IMR-90 (cell line): Measurements from ENCODE around the gene MYL2. TPM values are rescaled to one million over a fixed set of nuclear protein-coding genes. Genes with fewer than 3 reads are reported as not detected.

ENCODE experiments used
- ATAC-seq: fragments of 200-7000 bp; cut with Tn5 transposase; 2 replicates; pipeline ENCODE4 v1.9.1; 2020; ENCODE audit warnings: low read depth, mild to moderate bottlenecking, moderate library complexity
- BruUV-seq: library from RNA; stranded (reverse); fragments of 400-500 nt; replicated peaks from 2 replicates; lab custom pipeline; 2021; lab: Mats Ljungman, UMichigan
- CTCF ChIA-PET: fragments of 300-600 bp; formaldehyde crosslinking; extraction: SDS; loops from one replicate; lab custom pipeline; 2021; ENCODE audit warnings: antibody characterized with exemption; lab: Yijun Ruan, JAX
- POLR2A ChIA-PET: fragments of 300-600 bp; sonication (Branson Sonifier 250); formaldehyde crosslinking; loops from one replicate; lab custom pipeline; 2022; ENCODE audit warnings: antibody characterized with exemption; ENCODE audit not compliant: unreplicated experiment; lab: Charles Lee
- DNase-seq: peaks from one replicate; pipeline ENCODE4 v3.0.0; 2013
- H2AFZ ChIP-seq: replicated peaks from 2 replicates; pipeline ENCODE3; 2013; ENCODE audit warnings: low read length, mild to moderate bottlenecking; ENCODE audit not compliant: poor library complexity
- H2AK5ac ChIP-seq: 2 replicates; pipeline ENCODE4 v1.6.1; 2013; ENCODE audit warnings: low read depth, low read length, inconsistent platforms
- H2AK9ac ChIP-seq: replicated peaks from 2 replicates; pipeline ENCODE3; 2013; ENCODE audit warnings: mild to moderate bottlenecking, low read depth, low read length, moderate library complexity; ENCODE audit not compliant: poor library complexity
- H2BK120ac ChIP-seq: 2 replicates; pipeline ENCODE4 v1.6.1; 2013; ENCODE audit warnings: low read depth, low read length, inconsistent platforms
- H2BK15ac ChIP-seq: 3 replicates; pipeline ENCODE4 v1.6.1; 2013; ENCODE audit warnings: low read depth, low read length, inconsistent platforms
- H2BK20ac ChIP-seq: 2 replicates; pipeline ENCODE4 v1.6.1; 2013; ENCODE audit warnings: low read depth, mild to moderate bottlenecking, inconsistent platforms, low read length, moderate library complexity
- H2BK5ac ChIP-seq: 2 replicates; pipeline ENCODE4 v1.6.1; 2013; ENCODE audit warnings: mild to moderate bottlenecking, low read depth, low read length, inconsistent platforms; ENCODE audit not compliant: poor library complexity, severe bottlenecking
- H3K14ac ChIP-seq: replicated peaks from 2 replicates; pipeline ENCODE4 v1.6.1; 2013; ENCODE audit warnings: low read depth, low read length, inconsistent platforms
- H3K18ac ChIP-seq: 2 replicates; pipeline ENCODE4 v1.6.1; 2013; ENCODE audit warnings: low read depth, low read length, control low read depth
- H3K23ac ChIP-seq: 2 replicates; pipeline ENCODE4 v1.6.1; 2013; ENCODE audit warnings: low read depth, low read length, inconsistent platforms
- H3K27ac ChIP-seq: 2 replicates; pipeline ENCODE4 v1.5.1; 2013; ENCODE audit warnings: mild to moderate bottlenecking, control low read depth, low read length; ENCODE audit not compliant: insufficient read depth
- H3K27me3 ChIP-seq: 2 replicates; pipeline ENCODE4 v1.6.1; 2013; ENCODE audit warnings: low read length; ENCODE audit not compliant: control insufficient read depth, insufficient read depth
- H3K36me3 ChIP-seq: 2 replicates; pipeline ENCODE4 v1.6.1; 2013; ENCODE audit warnings: low read length, mixed read lengths; ENCODE audit not compliant: control insufficient read depth, insufficient read depth
- H3K4ac ChIP-seq: 2 replicates; pipeline ENCODE4 v1.6.1; 2013; ENCODE audit warnings: low read depth, low read length, inconsistent platforms
- H3K4me1 ChIP-seq: 2 replicates; pipeline ENCODE4 v1.6.1; 2013; ENCODE audit warnings: low read length, mixed read lengths; ENCODE audit not compliant: control insufficient read depth, insufficient read depth
- H3K4me2 ChIP-seq: 2 replicates; pipeline ENCODE4 v1.6.1; 2013; ENCODE audit warnings: low read depth, mild to moderate bottlenecking, control low read depth, low read length, moderate library complexity
- H3K4me3 ChIP-seq: 2 replicates; pipeline ENCODE4 v1.5.1; 2013; ENCODE audit warnings: low read depth, mild to moderate bottlenecking, control low read depth, low read length, moderate library complexity; ENCODE audit not compliant: insufficient read depth
- H3K56ac ChIP-seq: 2 replicates; pipeline ENCODE4 v1.6.1; 2013; ENCODE audit warnings: low read length, inconsistent platforms; ENCODE audit not compliant: insufficient read depth; ENCODE audit errors: extremely low read depth
- H3K79me1 ChIP-seq, 2 experiments: 2 replicates each; pipeline ENCODE4 v1.6.1; 2013; ENCODE audit warnings: low read length in 2 of 2, inconsistent platforms in 1 of 2, low read depth in 1 of 2
- H3K9ac ChIP-seq: 2 replicates; pipeline ENCODE4 v1.6.1; 2013; ENCODE audit warnings: low read depth, low read length, control low read depth
- H3K9me1 ChIP-seq: 2 replicates; pipeline ENCODE4 v1.6.1; 2013; ENCODE audit warnings: low read length, inconsistent platforms; ENCODE audit not compliant: insufficient read depth
- H3K9me3 ChIP-seq: 2 replicates; pipeline ENCODE4 v1.6.1; 2013; ENCODE audit warnings: low read length; ENCODE audit not compliant: control insufficient read depth, insufficient read depth
- H4K20me1 ChIP-seq: 2 replicates; pipeline ENCODE4 v1.6.1; 2013; ENCODE audit warnings: low read length, inconsistent platforms; ENCODE audit not compliant: insufficient read depth
- H4K5ac ChIP-seq: 2 replicates; pipeline ENCODE4 v1.6.1; 2013; ENCODE audit warnings: mild to moderate bottlenecking, low read depth, low read length, control low read depth
- H4K8ac ChIP-seq, 2 experiments: 2 replicates each; pipeline ENCODE4 v1.6.1; 2013; ENCODE audit warnings: low read depth in 2 of 2, low read length in 2 of 2, control low read depth in 1 of 2, inconsistent platforms in 1 of 2
- H4K91ac ChIP-seq: 2 replicates; pipeline ENCODE4 v1.6.1; 2013; ENCODE audit warnings: low read depth, low read length, inconsistent platforms; ENCODE audit not compliant: insufficient read depth
- CEBPB ChIP-seq: IDR thresholded peaks from 2 replicates; pipeline ENCODE4 v1.6.1; 2012; ENCODE audit warnings: low read depth, low read length, improper control_type of control experiment
- CTCF ChIP-seq: conservative IDR thresholded peaks from 2 replicates; pipeline ENCODE4 v1.5.1; 2012; ENCODE audit warnings: mild to moderate bottlenecking, low read depth, low read length, improper control_type of control experiment
- FOS ChIP-seq: fragments of 150-350 bp; IDR thresholded peaks from 2 replicates; pipeline ENCODE4 v1.6.1; 2016; ENCODE audit warnings: low read depth, low read length
- MAZ ChIP-seq: IDR thresholded peaks from 2 replicates; pipeline ENCODE4 v1.6.1; 2012; ENCODE audit warnings: low read depth, mild to moderate bottlenecking, low read length, improper control_type of control experiment, moderate library complexity, borderline replicate concordance
- MXI1 ChIP-seq: IDR thresholded peaks from 2 replicates; pipeline ENCODE4 v1.6.1; 2012; ENCODE audit warnings: low read depth, mild to moderate bottlenecking, low read length, moderate library complexity, borderline replicate concordance
- POLR2A ChIP-seq: IDR thresholded peaks from 2 replicates; pipeline ENCODE4 v1.6.1; 2012; ENCODE audit warnings: mild to moderate bottlenecking, low read depth, low read length
- RAD21 ChIP-seq: IDR thresholded peaks from 2 replicates; pipeline ENCODE4 v1.6.1; 2012; ENCODE audit warnings: low read length, improper control_type of control experiment
- RFX5 ChIP-seq: IDR thresholded peaks from 2 replicates; pipeline ENCODE4 v1.8.0; 2012; ENCODE audit warnings: low read depth, mild to moderate bottlenecking, low read length, moderate library complexity
- WGBS, 2 experiments: methylation state at CpG; one replicate each; pipeline versions ENCODE4 v1.1.5 to v1.1.7; 2013; ENCODE audit warnings: missing lambda C conversion rate in 2 of 2; ENCODE audit not compliant: insufficient read length in 1 of 2; ENCODE audit errors: extremely low coverage in 2 of 2; 5-methylcytosine and 5-hydroxymethylcytosine counted together
- dilution Hi-C: fragments of 300-500 bp; cut with HindIII; formaldehyde crosslinking; loops from one replicate; pipeline ENCODE4 v1.14.3; 2018; ENCODE audit warnings: low sequenced_read_pairs; ENCODE audit not compliant: unreplicated experiment
- in situ Hi-C: fragments of 300-500 bp; cut with MboI; formaldehyde crosslinking; loops from 3 replicates; pipeline ENCODE4 v1.14.3; 2019; ENCODE audit warnings: low sequenced_read_pairs, inconsistent platforms, mixed read lengths
- intact Hi-C: fragments of 100-400 bp; cut with micrococcal nuclease; formaldehyde crosslinking; loops from 2 replicates; pipeline ENCODE4 v1.10.0; 2022
- polyA plus RNA-seq, 3 experiments: library from polyadenylated mRNA; depleted of rRNA; stranded (reverse); fragments of >200 nt; gene quantifications; 2 replicates each; pipeline ENCODE4 v1.2.3, GENCODE V29; 2012; ENCODE audit warnings: low replicate concordance in 1 of 3
- total RNA-seq: library from RNA; depleted of rRNA; stranded (reverse); fragments of >200 nt; gene quantifications from 2 replicates; pipeline ENCODE4 v1.2.3, GENCODE V29; 2012

The MYL2 gene
- total and polyA plus RNA-seq, 2 of the 4 experiments (the other 2 are of a cell fraction) = not detected

DNA sequence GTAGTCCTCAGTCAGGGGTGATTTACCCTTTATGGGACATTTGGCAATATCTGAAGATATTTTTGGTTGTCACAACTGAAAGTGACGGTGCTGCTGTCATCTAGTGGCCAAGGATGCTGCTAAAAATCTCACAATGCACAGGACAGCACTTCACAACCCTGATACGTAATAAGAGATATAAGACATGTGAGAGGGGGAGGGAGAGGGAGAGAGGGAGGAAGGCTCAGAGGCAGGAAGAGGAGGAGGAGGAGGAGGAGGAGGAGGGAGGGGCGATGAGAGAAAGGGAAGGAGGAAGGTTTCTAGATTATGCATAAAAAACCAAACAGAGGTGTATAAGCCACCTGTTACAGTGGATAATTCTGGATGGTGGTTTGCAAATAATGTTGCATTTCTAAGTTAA lies 14.3 kb downstream of the MYL2 start:
- Histone ChIP-seq H4K8ac (no peak overlapping the region), H3K4me2 (no peak overlapping the region), H3K56ac (no peak overlapping the region), H2BK5ac (no peak overlapping the region), H3K9ac (no peak overlapping the region), H4K5ac (no peak overlapping the region), H4K91ac (no peak overlapping the region), H2AK5ac (no peak overlapping the region), H2BK15ac (no peak overlapping the region), H3K79me1 (no peaks in the 10 kb centered on the region), H3K4ac (no peak overlapping the region), H3K18ac (no peak overlapping the region), H3K9me3 (no peaks in the 10 kb centered on the region), H3K36me3 (no peaks in the 10 kb centered on the region), H2AK9ac (no peak overlapping the region), H2BK120ac (no peak overlapping the region), H3K23ac (no peak overlapping the region), H3K27ac (no peak overlapping the region), H2AFZ (no peak overlapping the region), H3K27me3 (peaks cover 4% of the 10 kb centered on the region), H4K20me1 (no peaks in the 10 kb centered on the region), H2BK20ac (no peak overlapping the region), H3K9me1 (no peaks in the 10 kb centered on the region), H3K4me3 (no peak overlapping the region), H3K14ac (no peak overlapping the region), H3K4me1 (no peaks in the 10 kb centered on the region)
- ATAC-seq (no peak), DNase-seq (no peak)
- BruUV-seq = no TSS peak
- in situ Hi-C loops = no loop called here
- intact Hi-C loops = no loop called here
- no peak for TF ChIP-seq CTCF
- no peak for TF ChIP-seq RFX5
- no peak for TF ChIP-seq FOS
- no peak for TF ChIP-seq CEBPB
- no peak for TF ChIP-seq MXI1
- no peak for TF ChIP-seq RAD21
- no peak for TF ChIP-seq POLR2A
- no peak for TF ChIP-seq MAZ
- WGBS, 2 experiments = no CpG with 5 or more reads among the region's 3 CpGs
- ChIA-PET CTCF (interaction anchor here (0.8 kb wide), 1 partner anchor 18 kb away, joined by 4 read pairs; no protein-coding TSS in a partner anchor), POLR2A (no interaction called here)
- dilution Hi-C loops = no loop called here
